ENCODE results near the gene AP2S1.

DNA sequence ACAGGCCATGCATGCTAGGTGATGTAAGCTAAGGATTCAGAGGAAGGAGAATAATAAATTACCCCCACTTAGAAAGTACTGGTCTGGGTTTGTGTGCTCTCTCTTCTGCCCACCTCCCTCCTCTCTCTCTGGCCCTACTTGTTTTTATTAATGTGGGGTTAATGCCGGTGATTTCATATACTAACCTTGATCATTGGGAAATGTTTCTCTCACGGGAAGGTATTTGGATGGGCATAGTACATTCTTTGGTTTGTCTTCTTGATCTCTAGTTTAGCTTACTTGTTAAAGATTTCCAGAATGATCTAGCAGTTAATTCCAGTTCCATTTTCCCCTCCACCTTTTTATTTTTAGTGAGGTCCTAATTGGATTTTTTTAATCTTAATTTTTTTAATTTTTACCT is 34.8 kb upstream of the AP2S1 start:
- TF ChIP-seq, protein P1, sequence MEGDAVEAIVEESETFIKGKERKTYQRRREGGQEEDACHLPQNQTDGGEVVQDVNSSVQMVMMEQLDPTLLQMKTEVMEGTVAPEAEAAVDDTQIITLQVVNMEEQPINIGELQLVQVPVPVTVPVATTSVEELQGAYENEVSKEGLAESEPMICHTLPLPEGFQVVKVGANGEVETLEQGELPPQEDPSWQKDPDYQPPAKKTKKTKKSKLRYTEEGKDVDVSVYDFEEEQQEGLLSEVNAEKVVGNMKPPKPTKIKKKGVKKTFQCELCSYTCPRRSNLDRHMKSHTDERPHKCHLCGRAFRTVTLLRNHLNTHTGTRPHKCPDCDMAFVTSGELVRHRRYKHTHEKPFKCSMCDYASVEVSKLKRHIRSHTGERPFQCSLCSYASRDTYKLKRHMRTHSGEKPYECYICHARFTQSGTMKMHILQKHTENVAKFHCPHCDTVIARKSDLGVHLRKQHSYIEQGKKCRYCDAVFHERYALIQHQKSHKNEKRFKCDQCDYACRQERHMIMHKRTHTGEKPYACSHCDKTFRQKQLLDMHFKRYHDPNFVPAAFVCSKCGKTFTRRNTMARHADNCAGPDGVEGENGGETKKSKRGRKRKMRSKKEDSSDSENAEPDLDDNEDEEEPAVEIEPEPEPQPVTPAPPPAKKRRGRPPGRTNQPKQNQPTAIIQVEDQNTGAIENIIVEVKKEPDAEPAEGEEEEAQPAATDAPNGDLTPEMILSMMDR (IDR thresholded peaks at IDR 0.05; ENCODE audit: low read depth, low read length) = no peak
- TF ChIP-seq EZH2phosphoT487 (IDR thresholded peaks at IDR 0.05; ENCODE audit: low read depth) = no peak
